Bone marrow (tissue), 2 donors: Measurements from ENCODE around the gene MRPS23.

ENCODE experiments used
- DNase-seq, 2 donors: peaks; one replicate each; lab custom pipeline; 2025; lab: John Stamatoyannopoulos, UW

Gene MRPS23

DNA sequence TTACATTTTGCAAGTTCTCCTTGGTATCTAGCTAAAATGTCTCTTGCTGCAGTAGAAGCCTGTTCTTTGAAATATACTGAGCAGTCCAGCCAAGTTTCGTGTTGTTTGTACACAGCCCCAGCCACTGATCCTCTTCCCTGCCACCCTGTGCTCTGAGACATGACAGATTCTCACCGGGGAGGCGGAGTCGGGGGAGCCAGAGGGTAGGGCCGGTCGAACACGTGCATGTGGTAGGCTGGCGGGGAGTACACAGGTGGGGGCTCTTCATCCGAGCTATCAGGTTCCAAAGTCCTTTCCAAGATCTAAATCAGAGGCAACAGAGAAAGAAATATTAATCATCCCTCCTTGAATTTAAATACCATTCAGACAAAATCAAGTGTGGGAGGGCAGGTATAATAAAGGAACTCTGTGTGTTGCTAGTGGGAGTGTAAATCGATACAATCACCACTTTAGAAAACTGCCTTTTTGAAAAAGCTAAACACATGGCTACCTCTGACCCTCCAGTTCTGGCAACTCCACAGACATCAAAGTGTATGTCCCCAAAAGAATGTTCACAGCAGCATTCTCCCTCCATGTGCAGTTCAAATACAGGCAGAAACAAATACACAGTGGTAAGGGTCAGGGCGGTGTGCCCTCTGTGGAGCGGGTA is 29.7 kb upstream of the MRPS23 start:
- DNase-seq = no peak

DNA sequence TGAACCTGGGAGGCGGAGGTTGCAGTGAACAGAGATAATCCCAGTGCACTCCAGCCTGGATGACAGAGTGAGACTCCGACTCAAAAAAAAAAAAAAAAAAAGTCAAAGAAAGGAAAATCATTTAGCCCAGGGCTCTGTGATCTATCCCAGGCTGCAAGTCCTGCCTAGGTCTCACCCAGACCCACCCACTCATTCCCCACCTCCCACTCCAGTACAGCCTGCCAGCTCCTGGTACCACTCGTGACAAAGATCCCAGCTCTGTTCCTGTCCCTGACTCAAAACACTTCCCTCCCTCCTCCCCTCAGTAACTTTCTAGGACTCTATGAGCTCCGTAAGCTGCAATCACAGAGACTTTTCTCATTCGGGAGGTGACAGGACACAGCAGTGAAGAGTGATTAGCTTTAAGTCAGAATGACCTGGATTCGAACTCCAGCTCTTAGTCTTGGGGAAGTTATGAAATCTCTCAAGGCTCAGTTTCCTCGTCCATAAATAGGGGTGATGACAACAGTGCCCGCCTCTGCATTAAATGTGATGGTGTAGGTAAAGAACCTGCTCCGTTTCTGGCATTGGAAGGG is 28.0 kb upstream of the MRPS23 start:
- no peak for DNase-seq

DNA sequence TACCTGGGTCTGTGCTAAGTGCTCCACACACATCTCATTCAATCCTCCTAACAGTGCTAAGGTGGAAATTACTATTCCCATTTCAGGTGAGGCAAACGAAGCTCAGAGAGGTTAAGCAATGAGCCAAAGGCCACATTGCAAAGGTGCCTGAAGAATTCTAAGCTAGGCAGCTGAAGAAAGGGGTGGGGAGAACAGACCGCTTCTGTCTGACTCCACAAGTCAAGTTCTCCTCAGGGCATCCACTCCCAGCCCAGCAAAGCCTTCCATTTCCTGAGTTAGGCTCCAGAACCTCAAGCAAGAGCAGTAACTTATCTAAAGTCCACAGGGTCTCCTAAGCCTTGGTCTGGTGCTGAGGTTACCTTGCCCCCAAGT is 27.0 kb upstream of the MRPS23 start:
- no peak for DNase-seq

DNA sequence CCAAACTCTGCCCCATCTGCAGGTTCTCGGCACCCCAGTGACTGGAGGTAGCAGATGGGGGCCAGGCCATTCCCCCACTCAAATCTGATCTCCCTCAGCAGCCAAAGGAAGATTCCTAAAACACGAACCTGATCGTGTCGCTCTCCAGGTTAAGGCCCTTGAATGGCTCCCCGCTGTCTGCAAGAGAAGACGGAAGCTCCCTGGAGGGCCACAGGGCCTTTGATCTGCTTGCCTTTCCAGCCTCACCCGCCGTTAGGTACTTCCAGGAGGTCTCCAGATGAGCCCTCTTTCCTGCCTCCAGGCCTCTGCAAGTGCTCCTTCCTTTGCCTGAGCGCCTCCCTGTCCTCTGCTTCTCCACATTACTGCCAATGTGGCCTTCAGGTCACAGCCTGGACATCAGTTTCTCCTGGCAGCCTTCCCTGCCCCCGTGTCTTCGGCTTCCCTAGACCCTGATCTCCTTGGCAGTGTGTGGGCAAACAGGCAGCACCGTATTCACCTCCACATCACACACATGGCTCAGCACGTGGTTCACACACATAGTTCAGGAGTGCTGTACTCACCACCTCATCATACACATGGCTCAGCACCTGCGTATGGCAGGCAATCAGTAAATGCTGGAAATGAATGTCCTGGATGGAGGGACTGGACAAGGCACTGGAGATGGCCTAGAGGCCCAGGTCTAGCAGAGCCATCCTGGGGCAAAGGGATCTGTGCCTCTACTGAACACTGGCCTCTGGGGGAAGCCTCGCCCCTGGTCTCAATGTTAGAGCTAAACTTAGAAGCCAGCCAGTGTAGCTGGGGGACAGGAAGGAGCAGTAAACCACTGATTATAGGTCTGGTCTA is 26.4 kb upstream of the MRPS23 start:
- no peak for DNase-seq

DNA sequence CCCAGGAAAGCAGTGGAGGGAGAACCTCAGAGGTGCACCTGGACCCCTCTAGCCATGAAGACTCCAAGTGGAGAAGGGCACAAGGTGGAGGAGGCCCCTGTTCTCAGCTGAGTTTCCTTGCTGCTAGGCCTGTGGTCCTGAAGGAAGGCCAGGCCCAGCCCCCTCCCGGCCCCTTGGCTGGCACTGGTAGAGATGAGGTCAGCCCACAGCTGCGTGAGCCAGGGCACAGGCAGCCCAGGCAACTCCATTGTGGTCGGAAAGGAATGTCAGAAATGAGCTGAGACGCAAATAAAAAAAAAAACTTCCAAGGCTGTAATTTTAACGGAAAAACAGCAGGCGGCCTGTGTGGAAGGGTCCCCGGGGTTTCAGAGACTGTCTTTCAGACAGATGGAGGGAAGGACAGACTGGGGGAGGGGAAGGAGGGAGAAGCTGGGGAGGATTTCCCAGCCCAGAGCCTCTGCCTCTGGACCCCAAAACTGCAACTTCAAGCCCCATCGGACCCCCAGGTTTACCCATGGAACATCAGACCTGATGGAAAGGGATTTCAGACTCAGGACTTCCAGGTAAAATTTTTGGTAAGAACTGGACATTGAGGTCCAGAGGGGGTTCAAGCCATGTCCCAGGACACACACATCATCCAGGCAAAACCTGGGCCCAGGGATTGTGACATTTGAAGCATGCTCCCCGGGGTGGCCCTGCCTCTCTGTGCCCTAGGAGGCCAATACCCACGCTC is 25.6 kb upstream of the MRPS23 start:
- DNase-seq = no peak

DNA sequence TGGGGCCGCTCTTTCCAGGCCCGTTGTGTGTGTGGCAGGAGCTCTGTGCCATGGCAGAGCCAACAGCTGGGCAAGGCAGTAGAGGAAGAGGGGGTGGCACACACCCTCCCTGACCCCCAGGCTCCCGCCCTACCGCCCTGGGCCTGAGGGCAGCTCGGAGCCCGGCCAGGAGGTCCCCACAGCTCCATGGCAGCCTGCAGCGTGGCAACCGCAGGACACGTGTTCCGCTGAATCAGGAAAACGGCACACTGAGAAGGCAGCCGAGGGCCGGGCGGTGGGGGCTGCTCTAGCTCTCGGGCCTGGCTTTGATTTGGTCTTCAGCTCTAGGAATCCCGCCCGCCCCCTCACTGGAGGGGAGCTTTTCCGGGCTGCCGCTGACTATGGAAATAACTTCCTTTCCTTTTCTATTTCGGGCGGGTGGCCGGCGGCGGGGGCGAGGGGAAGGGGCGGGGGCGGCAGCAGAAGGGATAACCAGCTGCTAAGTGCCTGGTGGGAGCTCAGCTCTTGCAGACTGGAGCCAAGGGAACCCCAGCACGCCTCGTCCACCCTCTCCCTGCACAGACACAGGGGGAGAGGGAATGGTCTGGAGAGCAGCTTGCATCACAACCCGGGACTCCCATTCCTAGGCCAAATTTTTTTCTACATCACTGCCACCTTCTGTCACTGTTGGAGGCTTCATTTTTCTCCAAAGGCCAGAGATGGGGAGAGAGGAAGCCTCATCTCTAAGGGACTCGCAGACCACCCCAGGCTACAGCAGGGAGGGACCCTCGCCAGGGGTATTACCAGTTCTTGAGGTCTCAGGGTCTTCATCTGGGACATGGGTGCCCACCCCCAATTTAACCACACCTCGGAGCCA is 24.8 kb upstream of the MRPS23 start:
- no peak for DNase-seq

DNA sequence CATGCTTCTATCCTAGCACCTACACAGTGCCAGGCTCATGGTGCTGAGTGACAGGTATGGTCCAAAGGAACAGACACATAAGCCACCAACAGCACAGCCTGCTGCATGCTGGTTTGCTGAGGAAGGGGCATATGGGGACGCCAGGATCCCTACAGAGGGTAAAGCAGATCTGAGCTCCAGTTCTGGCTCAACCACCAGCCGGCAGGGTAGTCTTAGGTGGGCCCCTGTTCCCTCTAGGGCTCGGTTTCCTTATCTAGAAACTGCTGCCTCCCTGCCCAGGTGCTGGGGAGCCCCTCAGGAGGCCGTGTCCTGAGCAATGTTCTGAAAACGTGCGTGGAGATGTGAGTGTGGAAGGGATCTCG is 24.2 kb upstream of the MRPS23 start:
- no peak for DNase-seq

DNA sequence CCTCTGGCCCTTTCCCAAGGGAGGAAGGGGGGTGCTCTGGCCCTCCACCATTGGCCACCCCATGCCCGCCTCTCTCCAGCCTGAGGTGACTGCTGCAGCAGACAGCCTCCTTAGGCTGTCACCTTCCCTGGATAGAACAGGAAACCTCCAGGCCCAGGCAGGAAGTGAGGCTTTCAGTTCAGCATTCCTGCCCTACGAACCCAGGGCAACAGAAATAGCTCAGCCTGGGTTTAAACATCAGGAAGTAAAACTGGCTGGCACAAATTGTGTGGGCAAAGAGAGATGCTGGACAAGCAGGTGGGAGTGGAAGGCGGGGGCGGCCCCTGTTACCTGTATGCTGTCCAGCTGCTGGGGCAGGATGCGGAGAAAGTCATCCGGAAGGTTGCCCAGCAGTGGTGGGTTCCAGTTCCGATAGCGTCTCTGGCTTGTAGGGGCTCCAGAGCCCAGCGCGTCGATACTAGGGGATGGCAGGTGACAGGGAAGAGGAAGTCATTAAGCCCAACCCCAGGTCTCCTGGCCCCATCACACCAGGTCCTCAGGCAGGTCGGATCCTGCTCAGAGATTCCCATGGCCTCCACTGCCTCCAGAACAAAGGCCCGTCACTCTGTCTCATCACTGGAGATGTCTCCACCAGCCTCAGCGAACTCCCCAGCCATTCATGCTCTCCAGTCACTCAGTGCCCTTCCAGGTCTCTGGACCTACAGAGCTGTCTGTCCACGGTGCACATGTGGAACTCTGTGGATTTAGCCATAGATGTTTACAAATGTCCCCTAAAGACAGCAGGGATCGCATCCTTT is 23.6 kb upstream of the MRPS23 start:
- DNase-seq = no peak

DNA sequence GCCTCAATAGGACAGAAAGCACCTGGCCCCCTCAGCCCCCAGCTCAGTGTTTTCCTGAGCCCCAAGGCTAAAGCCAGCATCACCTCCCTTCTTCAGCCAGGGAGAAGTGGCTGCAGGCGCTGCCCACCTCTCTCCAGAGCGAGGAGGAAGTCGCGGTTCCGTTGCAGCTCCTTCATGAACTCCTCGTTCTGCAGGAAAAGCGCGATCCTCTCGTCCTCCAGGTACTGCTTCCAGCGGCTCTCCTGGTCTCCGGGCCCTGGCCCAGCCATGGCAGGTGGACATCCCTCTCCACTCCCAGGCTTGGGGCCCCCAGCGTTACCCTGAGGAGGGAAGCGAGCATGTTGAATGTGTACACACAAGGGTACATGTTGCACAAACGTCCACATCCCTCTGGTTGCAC is 22.7 kb upstream of the MRPS23 start:
- DNase-seq = no peak

DNA sequence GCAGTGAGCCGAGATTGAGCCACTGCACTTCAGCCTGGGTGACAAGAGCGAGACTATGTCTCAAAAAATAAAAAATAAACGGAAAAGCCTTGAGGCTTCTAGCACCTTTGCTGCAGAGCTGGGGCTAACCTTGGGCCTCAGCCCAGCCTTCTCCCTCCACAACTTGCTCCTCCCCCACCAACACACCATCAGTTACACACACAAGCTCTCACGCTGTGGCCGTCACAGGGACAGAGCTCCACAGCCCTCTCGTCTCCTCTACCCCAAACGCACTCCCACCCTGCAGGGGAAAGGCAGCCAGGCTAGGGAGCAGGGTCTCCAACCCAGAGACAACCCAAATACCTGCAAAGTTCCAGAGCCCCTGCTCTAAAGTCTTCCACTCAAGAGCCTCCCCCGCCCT is 22.0 kb upstream of the MRPS23 start:
- DNase-seq = no peak

DNA sequence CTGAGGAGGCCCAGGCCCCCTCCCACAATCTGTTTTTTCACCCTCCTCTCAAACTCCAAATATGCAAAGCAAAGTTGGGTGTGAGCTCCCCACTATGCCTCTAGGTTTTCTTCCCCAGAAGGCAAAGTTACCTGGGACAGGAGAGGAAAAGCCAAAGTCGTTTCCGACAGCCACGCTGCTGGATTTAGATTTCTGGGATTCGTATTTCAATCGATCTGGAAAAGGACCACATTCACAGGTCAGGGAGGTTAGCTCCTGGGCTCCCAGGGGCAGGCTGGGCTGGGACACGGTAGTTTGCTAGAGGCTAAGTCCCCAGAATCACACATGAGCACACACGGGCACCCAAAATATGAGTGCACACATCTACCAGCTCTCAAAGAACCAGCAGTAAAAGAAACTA is 21.3 kb upstream of the MRPS23 start:
- DNase-seq = no peak

DNA sequence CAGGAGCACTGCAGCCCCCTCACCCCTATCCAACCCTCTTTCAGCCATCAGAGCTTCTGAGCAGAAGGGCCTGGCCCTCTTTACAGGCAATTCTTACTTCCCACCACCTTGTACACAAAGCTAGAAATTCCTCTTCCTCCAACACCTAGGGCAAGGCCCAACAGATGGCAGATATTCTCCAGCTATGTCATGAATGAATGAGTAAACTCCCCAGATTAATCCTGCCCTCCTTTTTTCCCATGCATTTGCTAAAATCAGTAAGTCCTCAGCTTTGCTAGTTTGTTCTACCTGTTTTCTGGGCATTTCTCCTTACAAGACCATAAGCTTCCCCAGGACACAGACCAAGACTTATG is 20.4 kb upstream of the MRPS23 start:
- no peak for DNase-seq

DNA sequence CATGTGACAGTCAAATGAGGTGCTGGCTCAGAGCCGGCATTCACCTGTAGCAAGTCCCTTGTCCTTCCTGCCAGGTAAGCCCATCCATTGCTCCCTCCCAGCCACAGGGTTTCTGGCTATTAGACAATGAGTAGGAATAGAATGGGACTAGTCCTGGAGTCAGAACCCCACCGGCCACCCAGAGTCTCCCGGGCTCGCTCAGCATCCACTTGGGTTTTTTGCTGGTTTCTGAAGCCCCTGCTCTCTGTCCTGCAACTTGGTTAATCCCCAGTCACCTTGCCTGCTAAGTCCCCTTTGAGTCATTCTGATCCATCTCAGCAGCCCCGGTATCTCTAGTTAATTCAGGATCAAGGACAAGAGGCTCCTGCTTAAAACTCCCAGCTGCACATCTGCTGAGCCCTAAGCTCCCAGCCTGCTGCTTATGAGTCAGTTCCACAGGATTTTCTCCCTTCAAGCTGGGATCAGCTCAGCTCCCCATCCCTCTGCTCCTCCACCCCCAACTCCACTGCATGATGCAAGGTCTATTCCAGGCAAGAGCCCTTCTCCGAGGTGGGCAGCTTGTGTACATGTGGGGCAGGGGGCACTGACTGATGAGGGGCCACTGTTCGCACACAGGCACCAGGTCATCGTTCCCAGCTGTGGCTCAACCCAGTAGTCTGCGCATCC is 19.9 kb upstream of the MRPS23 start:
- no peak for DNase-seq

DNA sequence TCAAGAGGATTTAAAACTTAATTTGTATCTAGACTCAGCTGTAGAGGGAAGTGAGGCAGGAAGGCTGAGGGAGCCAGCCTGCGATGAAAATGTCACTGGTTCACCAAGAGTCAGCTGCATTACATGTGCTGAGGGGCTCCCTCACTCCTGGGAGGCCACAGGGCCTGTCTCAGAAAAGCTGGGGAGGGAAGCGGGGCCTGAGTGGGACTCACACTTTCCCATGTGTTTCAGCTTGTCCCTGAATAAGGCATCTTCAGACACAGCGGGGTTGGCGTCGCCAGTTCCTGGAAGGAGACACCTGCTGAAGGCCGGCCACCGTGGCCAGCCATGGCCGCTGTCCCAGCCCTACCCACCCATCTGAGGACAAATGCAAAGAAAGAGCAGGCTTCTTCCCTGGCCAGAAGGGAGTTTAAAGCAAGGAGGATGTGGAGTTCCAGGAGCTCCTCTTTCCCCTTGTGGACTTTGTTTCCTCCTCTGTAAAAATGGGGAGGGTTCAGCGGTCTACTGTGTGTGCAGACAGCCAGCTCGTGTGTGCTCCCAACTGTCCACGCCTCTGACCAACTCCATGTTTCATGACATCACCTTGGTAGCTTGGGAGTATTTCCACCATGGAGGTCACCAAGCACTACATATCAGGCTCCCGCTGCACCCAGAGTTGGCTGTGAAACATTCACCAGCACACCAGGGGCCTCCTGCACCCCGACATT is 19.2 kb upstream of the MRPS23 start:
- DNase-seq = peak in 1 of 2 donors; percentile 77

DNA sequence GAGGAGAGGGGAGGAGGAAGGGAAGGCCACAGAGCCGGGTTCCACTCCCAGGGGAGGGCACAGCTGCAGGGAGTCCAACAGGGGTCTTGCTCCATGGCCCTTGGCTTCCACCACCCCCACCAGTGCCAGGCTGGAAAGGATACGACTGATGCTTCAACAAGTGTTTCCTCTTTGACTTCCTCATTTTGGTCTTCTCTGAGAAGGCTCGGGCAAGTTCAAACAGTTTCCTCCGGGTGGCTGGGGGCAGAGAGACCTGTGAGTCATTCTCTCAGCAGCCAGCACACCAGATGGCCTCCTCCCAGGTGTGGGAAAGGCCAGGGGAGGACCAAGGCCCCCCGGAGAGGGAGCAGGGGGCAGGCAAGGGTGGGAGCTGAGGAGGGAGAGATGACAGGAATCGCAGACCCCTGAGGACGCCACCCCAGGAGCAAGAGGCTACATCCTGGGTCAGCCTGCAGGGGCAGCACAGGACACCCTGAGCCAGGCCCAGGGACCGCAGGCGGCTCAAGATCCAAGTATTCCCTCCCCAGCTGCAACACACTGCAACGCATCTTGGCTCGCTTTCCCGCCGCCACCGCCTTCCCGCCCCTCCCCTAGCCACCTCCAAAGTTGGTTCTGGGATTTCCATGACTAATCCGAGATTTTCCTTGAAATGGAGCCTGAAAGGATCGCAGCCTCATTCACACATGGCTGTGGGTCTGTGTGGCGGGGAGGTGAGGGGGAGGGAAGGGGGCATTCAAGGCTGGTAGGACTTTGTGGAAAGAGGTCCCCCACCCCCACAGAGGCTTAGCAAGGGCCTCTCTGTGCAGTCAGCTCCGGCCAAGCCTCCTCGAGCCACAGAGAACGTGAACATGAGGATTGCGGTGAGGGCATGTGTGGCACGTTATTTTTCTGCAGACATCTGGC is 18.4 kb upstream of the MRPS23 start:
- peak; percentile 49 to 96 for DNase-seq

DNA sequence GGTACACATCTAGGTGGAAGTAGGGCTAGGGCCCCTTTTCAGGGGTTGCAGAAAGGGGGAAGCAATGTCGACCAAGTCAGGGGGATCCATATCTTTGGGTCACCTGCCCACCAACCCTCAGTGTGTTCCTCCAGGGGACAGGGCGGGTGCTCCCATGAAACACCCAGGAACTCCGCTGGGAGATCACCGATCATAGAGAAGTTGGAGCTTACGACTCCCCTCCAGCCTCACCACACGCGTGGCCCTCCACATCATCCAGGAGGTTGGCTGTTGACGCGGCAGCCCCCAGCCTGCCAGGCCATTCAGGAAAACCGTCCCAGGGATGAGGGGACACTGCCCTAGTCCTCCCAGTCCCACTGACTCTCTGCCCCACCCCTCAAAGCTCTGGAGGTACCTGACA is 17.3 kb upstream of the MRPS23 start:
- DNase-seq = no peak

DNA sequence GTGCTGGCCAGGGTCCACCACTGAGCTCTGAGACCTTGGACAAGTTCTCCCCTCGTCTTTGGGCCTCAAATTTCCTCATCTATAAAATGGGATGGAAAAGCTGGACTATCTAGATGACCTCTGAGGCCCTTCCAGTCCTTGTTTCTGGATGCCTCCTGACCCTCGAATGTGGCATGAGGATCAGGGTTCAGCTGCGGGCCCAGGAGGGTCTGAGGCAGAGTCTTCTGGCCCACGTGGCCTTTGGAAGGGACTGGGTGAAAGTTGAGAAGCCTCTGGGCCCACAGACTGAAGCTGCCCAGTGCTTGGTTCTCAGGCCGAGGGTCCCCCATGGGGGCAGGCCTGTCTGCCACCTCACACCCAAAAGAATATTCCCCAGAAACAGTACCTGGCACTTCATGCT is 16.9 kb upstream of the MRPS23 start:
- no peak for DNase-seq

DNA sequence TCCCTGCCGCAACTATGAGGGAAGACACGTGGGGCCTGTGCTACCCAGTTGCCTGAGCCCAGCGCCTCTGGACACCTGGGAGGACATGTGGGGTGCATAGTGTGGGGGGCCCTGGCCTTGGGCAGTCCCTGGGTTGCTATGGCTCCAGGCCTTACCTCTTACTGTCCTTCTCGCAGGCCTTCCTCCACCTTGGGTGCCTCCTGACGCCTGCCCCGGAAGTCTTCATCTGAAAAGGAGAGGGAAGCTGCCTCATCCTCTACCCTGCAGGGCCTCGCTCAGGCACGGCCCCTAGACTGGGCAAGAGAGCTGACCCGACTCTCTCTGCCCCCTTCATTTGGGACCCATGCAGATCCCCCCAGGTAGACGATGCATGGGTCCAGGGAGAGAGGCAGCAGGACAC is 16.5 kb upstream of the MRPS23 start:
- DNase-seq = no peak

DNA sequence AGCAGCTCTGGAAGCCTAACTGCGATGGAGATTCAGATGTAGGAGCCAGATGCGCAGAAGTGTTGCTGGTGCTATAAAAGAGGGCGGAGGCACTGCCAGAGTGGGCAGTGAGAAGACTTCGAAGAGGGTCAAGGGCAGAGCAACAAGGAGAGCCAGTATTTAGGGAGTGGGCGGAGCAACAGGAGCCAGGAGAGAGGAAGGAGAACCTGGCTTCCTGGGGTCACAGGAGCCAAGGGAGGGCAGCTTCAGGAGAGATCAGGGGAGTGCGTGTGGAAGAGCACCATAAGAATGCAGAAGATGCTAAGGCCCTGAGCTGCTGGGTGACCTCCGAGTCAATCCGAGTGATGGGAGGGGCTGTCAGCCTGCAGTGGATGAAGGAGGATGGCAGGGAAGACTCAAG is 14.4 kb upstream of the MRPS23 start:
- DNase-seq = no peak
